ENCODE measurements around the gene GNG13. TPM values are rescaled to one million over a fixed set of nuclear protein-coding genes. Genes with fewer than 3 reads are reported as not detected.
A peak's percentile ranks its signal among the peaks of the same experiment; 100 is the strongest.

GNG13 gene
- total and polyA plus RNA-seq, 9 of the 15 experiments (the other 6 are each of a cell fraction or from before 2014, with no cell fraction given), result not detected

DNA sequence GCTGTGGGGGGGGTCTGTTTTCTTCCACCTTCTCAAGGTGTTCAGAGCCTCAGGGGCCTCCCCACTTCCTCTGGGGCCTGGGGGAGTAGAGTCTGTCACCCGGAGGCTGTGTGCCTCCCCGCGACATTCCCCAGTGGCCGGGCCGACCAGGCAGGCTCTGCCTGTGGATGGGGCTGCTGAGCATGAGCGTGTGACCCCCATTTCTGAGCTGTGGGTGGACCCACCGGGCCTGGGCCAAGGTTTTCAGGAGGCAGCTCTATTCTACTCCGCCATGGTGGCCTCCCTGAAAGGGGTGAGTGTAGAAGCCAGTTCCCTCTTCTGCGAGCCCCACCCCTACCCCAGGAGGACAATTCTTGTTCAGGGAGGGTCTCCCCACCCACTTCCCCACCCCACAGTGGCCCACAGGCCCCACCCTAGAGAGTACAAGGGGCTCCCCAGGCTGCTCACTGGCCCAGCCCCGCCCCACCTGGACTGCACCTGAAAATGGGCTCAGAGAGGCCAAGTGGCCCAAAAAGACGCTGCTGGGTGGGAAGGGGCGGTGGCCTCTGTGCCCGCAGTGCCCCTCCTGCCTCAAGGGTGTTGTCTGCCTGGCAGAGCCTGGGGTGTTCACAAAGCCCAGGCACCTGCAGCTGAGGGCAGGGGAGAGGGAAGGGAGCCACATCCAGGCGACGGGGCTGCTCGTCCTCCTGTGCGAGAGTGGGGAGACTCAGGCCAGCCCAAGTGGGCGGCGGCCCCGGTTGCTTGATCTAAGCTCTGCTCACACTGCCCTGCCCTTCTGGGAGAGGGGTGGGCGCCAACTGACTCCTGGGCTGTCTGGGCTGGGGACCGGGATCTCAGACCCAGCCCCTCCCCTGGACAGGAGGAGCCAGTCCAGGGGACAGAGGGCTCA, 38.7 kb downstream of the GNG13 start:
- DNase-seq (ENCODE audit: extremely low read depth in 1 of 4, low spot score in 3 of 4) (no peak), FAIRE-seq (no peak), ATAC-seq (peak; percentile 17; the same call in 1 of the 3 replicates)
- ChIA-PET POLR2A (interaction anchor here (0.6 to 0.7 kb wide), 2 partner anchors 388 to 462 kb away, joined by 3 read pairs; no protein-coding TSS in a partner anchor), CTCF (ENCODE audit: low intra/inter-chr PET ratio) (no interaction called here)
- Histone ChIP-seq H3K4me1 (replicated peaks in 1 of 2; ENCODE audit: control insufficient read depth in 2 of 2, insufficient read depth in 2 of 2, low read length in 2 of 2) (peaks cover 2 to 71% of the 10 kb centered on the region in 2 experiments; a peak in 4 of 5 replicates), H3K9me1 (ENCODE audit: control insufficient read depth, insufficient read depth, low read length) (no peaks in the 10 kb centered on the region), H3K4me2 (ENCODE audit: insufficient read depth, low read length) (no peak overlapping the region), H3K9ac (ENCODE audit: insufficient read depth in 1 of 2, low read depth in 2 of 2, low read length in 2 of 2) (peak overlapping the region in 1 of 2 experiments; percentile 64; a peak in 2 of 4 replicates), H3K27ac (ENCODE audit: extremely low read depth, low read depth, low read length) (no peak overlapping the region), H3K9me3 (replicated peaks; ENCODE audit: control insufficient read depth, insufficient read depth, low read depth, low read length) (no peaks in the 10 kb centered on the region), H2AFZ (ENCODE audit: low read depth, low read length) (no peak overlapping the region), H3K36me3 (ENCODE audit: control insufficient read depth, insufficient read depth, low read length) (no peaks in the 10 kb centered on the region), H3K27me3 (ENCODE audit: control insufficient read depth in 2 of 2, insufficient read depth in 2 of 2, low read length in 2 of 2) (peaks cover 0 to 6% of the 10 kb centered on the region in 2 experiments; a peak in 1 of 5 replicates), H3K4me3 (no peak overlapping the region), H4K20me1 (replicated peaks; ENCODE audit: control insufficient read depth, insufficient read depth, low read length) (0 out of 2 replicates have a peak, but pooled peaks cover 3% of the 10 kb centered on the region), H3K79me2 (ENCODE audit: control insufficient read depth, insufficient read depth, low read length) (no peaks in the 10 kb centered on the region)
- 13% methylated on average over 16 of the region's 22 CpGs for WGBS (ENCODE audit: insufficient coverage, low coverage, missing lambda C conversion rate)
- BruUV-seq (replicated peaks), result no TSS peak
- intact Hi-C loops (cut with micrococcal nuclease), result no loop called here
- in situ Hi-C loops (cut with MboI), result no loop called here
- no peak for TF ChIP-seq ASH1L (IDR thresholded peaks at IDR 0.05; ENCODE audit: borderline replicate concordance, low read depth, partially characterized antibody)
- TF ChIP-seq DNMT1 (IDR thresholded peaks at IDR 0.05), result no peak
- no peak for TF ChIP-seq MCM2 (IDR thresholded peaks at IDR 0.05; ENCODE audit: low read depth)
- TF ChIP-seq, protein P1, sequence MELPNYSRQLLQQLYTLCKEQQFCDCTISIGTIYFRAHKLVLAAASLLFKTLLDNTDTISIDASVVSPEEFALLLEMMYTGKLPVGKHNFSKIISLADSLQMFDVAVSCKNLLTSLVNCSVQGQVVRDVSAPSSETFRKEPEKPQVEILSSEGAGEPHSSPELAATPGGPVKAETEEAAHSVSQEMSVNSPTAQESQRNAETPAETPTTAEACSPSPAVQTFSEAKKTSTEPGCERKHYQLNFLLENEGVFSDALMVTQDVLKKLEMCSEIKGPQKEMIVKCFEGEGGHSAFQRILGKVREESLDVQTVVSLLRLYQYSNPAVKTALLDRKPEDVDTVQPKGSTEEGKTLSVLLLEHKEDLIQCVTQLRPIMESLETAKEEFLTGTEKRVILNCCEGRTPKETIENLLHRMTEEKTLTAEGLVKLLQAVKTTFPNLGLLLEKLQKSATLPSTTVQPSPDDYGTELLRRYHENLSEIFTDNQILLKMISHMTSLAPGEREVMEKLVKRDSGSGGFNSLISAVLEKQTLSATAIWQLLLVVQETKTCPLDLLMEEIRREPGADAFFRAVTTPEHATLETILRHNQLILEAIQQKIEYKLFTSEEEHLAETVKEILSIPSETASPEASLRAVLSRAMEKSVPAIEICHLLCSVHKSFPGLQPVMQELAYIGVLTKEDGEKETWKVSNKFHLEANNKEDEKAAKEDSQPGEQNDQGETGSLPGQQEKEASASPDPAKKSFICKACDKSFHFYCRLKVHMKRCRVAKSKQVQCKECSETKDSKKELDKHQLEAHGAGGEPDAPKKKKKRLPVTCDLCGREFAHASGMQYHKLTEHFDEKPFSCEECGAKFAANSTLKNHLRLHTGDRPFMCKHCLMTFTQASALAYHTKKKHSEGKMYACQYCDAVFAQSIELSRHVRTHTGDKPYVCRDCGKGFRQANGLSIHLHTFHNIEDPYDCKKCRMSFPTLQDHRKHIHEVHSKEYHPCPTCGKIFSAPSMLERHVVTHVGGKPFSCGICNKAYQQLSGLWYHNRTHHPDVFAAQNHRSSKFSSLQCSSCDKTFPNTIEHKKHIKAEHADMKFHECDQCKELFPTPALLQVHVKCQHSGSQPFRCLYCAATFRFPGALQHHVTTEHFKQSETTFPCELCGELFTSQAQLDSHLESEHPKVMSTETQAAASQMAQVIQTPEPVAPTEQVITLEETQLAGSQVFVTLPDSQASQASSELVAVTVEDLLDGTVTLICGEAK (IDR thresholded peaks at IDR 0.05), result no peak
- TF ChIP-seq, protein P1 (CRISPR knock-in tag; IDR thresholded peaks at IDR 0.05), result no peak
- TF ChIP-seq, protein P2, sequence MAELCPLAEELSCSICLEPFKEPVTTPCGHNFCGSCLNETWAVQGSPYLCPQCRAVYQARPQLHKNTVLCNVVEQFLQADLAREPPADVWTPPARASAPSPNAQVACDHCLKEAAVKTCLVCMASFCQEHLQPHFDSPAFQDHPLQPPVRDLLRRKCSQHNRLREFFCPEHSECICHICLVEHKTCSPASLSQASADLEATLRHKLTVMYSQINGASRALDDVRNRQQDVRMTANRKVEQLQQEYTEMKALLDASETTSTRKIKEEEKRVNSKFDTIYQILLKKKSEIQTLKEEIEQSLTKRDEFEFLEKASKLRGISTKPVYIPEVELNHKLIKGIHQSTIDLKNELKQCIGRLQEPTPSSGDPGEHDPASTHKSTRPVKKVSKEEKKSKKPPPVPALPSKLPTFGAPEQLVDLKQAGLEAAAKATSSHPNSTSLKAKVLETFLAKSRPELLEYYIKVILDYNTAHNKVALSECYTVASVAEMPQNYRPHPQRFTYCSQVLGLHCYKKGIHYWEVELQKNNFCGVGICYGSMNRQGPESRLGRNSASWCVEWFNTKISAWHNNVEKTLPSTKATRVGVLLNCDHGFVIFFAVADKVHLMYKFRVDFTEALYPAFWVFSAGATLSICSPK (IDR thresholded peaks at IDR 0.05; ENCODE audit: borderline replicate concordance), result no peak
- TF ChIP-seq FOXA3 (CRISPR knock-in tag; conservative IDR thresholded peaks at IDR 0.05 in 1 of 2, IDR thresholded peaks at IDR 0.05 in 1 of 2), result no peak
- no peak for TF ChIP-seq IRF2 (CRISPR knock-in tag; IDR thresholded peaks at IDR 0.05)
- no peak for TF ChIP-seq CBX5 (IDR thresholded peaks at IDR 0.05; ENCODE audit: borderline replicate concordance, low read depth)

Data from K562 (cell line).